CD4-positive, alpha-beta memory T cell (primary cell): ENCODE results near the gene DCBLD1. TPM values are rescaled to one million over a fixed set of nuclear protein-coding genes. Genes with fewer than 3 reads are reported as not detected.

Experiments
- polyA plus RNA-seq, 2 donors: library from polyadenylated mRNA; unstranded; fragments of 300-500 nt; fragmentation: Illumina TruSeq; gene quantifications; one replicate each; pipeline ENCODE4 v1.2.3, GENCODE V29; 2021
- total RNA-seq, 2 experiments: library from RNA; stranded (reverse); gene quantifications; one replicate each; pipeline ENCODE4 v1.2.3, GENCODE V29; 2021

DCBLD1 gene
- total and polyA plus RNA-seq, 4 experiments from 2014 or later: 1.4 to 9.7 (median 5.6) TPM

Other genes starting within 250 kb of the DCBLD1 start
- not detected for gene VGLL2, start 217.1 kb upstream of the DCBLD1 start, total RNA-seq
- gene VGLL2, start 217.1 kb upstream of the DCBLD1 start, polyA plus RNA-seq: not detected
- not detected for gene ROS1, start 56.7 kb upstream of the DCBLD1 start, total RNA-seq
- not detected for gene ROS1, start 56.7 kb upstream of the DCBLD1 start, polyA plus RNA-seq
- gene GOPC, start 119.8 kb downstream of the DCBLD1 start, total RNA-seq: 10 to 100 TPM; 37.7 to 37.8 TPM
- gene GOPC, start 119.8 kb downstream of the DCBLD1 start, polyA plus RNA-seq: 10 to 100 TPM; 14.6 to 15.5 TPM
- 10 to 100 TPM; 33.0 to 33.2 TPM for gene NUS1, start 192.8 kb downstream of the DCBLD1 start, total RNA-seq
- 10 to 100 TPM; 16.4 to 25.8 TPM for gene NUS1, start 192.8 kb downstream of the DCBLD1 start, polyA plus RNA-seq